ENCODE measurements around the gene HID1. TPM values are rescaled to one million over a fixed set of nuclear protein-coding genes. Genes with fewer than 3 reads are reported as not detected.

Gene HID1
- total RNA-seq, 3 donors from 2014 or later (not counting 1 experiment from before 2014, with no cell fraction given): 0.66 to 9.5 (median 2.8) TPM

DNA sequence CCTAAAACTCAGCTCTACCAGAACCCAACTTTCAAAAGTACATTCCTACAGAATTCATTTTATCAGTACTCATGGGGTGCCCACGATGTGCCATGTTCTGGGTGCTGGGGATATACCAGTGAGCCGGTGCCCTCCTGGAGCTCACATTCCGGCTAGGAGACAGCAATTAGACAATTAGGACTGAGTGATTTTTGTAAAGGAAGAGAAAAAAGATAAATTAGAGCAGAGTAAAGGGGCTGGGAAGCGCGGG is 39.5 kb upstream of the HID1 start:
- Histone ChIP-seq H3K27me3 (ENCODE audit: control insufficient read depth, insufficient read depth, low read length) (no peaks in the 10 kb centered on the region), H3K4me1 (ENCODE audit: control insufficient read depth, insufficient read depth, low read length) (peaks cover 16% of the 10 kb centered on the region), H3K4me3 (ENCODE audit: low read length) (peak overlapping the region; percentile 76), H3K27ac (ENCODE audit: low read length) (peak overlapping the region; percentile 82), H3K36me3 (ENCODE audit: control insufficient read depth, insufficient read depth, low read length) (no peaks in the 10 kb centered on the region), H3K9me3 (ENCODE audit: control insufficient read depth, insufficient read depth, low read length) (no peaks in the 10 kb centered on the region)
- intact Hi-C loops (cut with micrococcal nuclease): loop anchor here (2.0 kb wide), 2 partner anchors 35 to 51 kb away; partner anchors contain the start of genes ATP5PD and KCTD2
- WGBS (ENCODE audit: insufficient coverage): 78% methylated on average over 5 of the region's 5 CpGs
- TF ChIP-seq, protein P1, sequence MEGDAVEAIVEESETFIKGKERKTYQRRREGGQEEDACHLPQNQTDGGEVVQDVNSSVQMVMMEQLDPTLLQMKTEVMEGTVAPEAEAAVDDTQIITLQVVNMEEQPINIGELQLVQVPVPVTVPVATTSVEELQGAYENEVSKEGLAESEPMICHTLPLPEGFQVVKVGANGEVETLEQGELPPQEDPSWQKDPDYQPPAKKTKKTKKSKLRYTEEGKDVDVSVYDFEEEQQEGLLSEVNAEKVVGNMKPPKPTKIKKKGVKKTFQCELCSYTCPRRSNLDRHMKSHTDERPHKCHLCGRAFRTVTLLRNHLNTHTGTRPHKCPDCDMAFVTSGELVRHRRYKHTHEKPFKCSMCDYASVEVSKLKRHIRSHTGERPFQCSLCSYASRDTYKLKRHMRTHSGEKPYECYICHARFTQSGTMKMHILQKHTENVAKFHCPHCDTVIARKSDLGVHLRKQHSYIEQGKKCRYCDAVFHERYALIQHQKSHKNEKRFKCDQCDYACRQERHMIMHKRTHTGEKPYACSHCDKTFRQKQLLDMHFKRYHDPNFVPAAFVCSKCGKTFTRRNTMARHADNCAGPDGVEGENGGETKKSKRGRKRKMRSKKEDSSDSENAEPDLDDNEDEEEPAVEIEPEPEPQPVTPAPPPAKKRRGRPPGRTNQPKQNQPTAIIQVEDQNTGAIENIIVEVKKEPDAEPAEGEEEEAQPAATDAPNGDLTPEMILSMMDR (IDR thresholded peaks at IDR 0.05): no peak
- Mint-ChIP-seq H3K36me3 (no peaks in the 10 kb centered on the region), H3K4me1 (peaks cover 17 to 33% of the 10 kb centered on the region in 2 donors), H3K27ac (peak overlapping the region; percentile 88 to 95), H3K27me3 (ENCODE audit: low read depth in 2 of 2) (no peaks in the 10 kb centered on the region), H3K4me3 (peak overlapping the region; percentile 95), H3K9me3 (no peaks in the 10 kb centered on the region)
- no peak for DNase-seq
- no peak for ATAC-seq

DNA sequence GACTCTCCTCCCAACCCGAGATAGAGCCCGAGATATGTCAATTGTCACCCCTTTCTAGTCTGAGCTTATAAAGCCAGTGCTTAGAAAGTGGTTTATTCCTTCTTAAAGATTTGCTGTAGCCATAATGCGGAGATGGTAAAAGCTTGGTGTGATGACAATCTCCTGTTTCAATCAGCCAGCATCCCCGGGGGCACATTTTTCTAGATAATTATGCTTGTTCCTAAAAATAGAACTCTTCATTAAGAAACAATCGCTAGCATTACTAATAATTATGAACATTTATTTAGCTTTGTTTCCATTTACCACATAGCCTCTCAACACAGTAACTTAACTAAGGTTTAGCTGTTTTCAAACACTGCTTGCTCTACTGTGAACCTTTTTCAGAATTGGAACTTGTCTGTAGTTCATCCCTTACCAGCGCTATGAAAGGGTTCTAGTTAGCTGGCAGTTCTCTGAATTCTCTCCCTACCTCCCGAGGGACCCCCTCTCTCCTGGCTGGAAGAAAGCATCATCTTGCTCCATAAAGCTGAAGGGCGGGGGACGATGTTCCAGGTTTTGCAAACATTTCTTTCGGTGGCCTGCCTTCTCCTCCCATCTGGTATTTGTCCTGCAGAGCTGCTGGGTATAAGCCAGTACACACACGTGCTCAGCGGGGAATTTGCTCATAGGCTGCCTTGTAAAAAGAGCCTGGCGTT is 39.0 kb upstream of the HID1 start:
- Histone ChIP-seq H3K4me3 (ENCODE audit: low read length) (no peak overlapping the region), H3K36me3 (ENCODE audit: control insufficient read depth, insufficient read depth, low read length) (no peaks in the 10 kb centered on the region), H3K27ac (ENCODE audit: low read length) (peak overlapping the region; percentile 82), H3K4me1 (ENCODE audit: control insufficient read depth, insufficient read depth, low read length) (peaks cover 16% of the 10 kb centered on the region), H3K27me3 (ENCODE audit: control insufficient read depth, insufficient read depth, low read length) (no peaks in the 10 kb centered on the region), H3K9me3 (ENCODE audit: control insufficient read depth, insufficient read depth, low read length) (no peaks in the 10 kb centered on the region)
- DNase-seq (peak in 1 of 2 donors; percentile 13), ATAC-seq (no peak)
- no peaks in the 10 kb centered on the region for H3K36me3 Mint-ChIP-seq
- H3K4me3 Mint-ChIP-seq: peak overlapping the region; percentile 95
- 95% methylated on average over 13 of the region's 13 CpGs for WGBS (ENCODE audit: insufficient coverage)
- H3K9me3 Mint-ChIP-seq: no peaks in the 10 kb centered on the region
- TF ChIP-seq, protein P1 (IDR thresholded peaks at IDR 0.05): no peak
- peaks cover 17 to 33% of the 10 kb centered on the region in 2 donors for H3K4me1 Mint-ChIP-seq
- intact Hi-C loops (cut with micrococcal nuclease): loop anchor here (2.0 kb wide), 2 partner anchors 35 to 51 kb away; partner anchors contain the start of genes ATP5PD and KCTD2
- H3K27ac Mint-ChIP-seq: peak overlapping the region; percentile 88 to 95
- H3K27me3 Mint-ChIP-seq (ENCODE audit: low read depth in 2 of 2): no peaks in the 10 kb centered on the region

DNA sequence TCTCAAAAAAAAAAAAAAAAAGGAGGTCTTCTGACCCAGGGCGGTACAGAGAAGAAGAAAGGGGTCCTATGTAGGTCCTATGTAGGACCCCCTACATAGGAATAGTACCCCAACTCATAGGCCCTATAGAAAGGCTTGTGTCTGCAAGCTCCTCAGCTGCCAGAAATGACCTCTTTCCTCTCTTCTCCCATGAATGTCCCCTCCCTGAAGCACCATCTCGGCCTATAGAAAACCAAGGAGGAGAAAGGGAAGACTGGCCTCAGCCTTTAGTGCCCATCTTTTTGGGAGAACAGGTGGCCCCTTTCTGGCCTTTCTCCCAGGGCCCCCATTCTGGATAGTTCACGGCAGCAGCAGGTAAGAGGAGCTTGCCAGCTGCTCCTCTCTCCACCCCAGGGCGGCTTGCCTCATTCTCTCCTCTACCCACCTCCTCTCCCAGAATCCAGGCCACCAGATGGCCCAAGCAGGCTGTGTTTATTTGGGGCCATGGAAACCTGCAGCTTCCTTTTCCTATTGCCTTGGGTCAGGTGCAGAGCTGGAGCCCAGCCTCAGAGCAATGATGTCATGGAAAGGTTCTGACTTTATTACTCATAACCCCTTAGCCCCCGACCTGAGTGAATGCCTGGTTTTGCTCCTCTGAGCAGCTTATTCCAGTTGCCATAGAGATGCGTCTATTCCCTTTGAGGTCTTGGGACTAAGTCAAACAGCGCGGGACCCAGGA is 38.3 kb upstream of the HID1 start:
- DNase-seq (no peak), ATAC-seq (no peak)
- 86% methylated on average over 7 of the region's 8 CpGs for WGBS (ENCODE audit: insufficient coverage)

More for the DNA sequence above, 38.3 kb upstream of the HID1 start:
- Histone ChIP-seq H3K4me3 (ENCODE audit: low read length) (no peak overlapping the region), H3K4me1 (ENCODE audit: control insufficient read depth, insufficient read depth, low read length) (peaks cover 16% of the 10 kb centered on the region), H3K9me3 (ENCODE audit: control insufficient read depth, insufficient read depth, low read length) (no peaks in the 10 kb centered on the region), H3K27ac (ENCODE audit: low read length) (no peak overlapping the region), H3K36me3 (ENCODE audit: control insufficient read depth, insufficient read depth, low read length) (no peaks in the 10 kb centered on the region), H3K27me3 (ENCODE audit: control insufficient read depth, insufficient read depth, low read length) (no peaks in the 10 kb centered on the region)
- Mint-ChIP-seq H3K27me3 (ENCODE audit: low read depth in 2 of 2) (no peaks in the 10 kb centered on the region), H3K9me3 (no peaks in the 10 kb centered on the region), H3K4me1 (peaks cover 17 to 28% of the 10 kb centered on the region in 2 donors), H3K4me3 (peak overlapping the region; percentile 59), H3K27ac (no peak overlapping the region), H3K36me3 (no peaks in the 10 kb centered on the region)
- TF ChIP-seq, protein P1 (IDR thresholded peaks at IDR 0.05): no peak
- intact Hi-C loops (cut with micrococcal nuclease): no loop called here
